Stimulated activated CD8-positive, alpha-beta memory T cell treated with anti-CD3 and anti-CD28 coated beads, Interleukin-4, amount 100 ng/mL, for 4 hours (primary cell): ENCODE results near the gene SLC25A23.
"Not testable (repeated sequence)": the region's sequence is repeated elsewhere in the genome, so short reads cannot be mapped to it uniquely, and the experiment has no call there.

Experiments
- DNase-seq, 2 donors: peaks; one replicate each; pipeline ENCODE4 v3.0.0-alpha.2; 2020; ENCODE audit warnings: low read depth in 2 of 2, low spot score in 1 of 2

SLC25A23 gene

DNA sequence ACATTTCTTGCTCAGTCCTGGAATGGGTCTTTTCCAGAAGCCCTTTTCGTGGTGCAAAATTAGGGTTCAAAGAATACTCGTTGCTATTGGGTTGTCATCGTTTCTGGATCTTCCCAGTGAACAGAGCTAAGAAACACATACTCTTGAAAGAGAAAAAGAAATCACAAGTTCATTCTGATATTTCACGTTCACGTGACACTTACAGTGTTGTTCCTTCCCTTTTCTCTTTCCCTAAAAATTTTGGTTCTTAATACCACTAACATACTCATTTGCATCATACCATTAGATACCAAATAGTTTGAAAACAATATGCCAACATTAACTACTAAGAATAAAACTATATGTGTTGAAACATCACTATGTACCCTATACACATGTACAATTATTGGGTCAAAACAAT, 53.2 kb downstream of the SLC25A23 start:
- DNase-seq = no peak

DNA sequence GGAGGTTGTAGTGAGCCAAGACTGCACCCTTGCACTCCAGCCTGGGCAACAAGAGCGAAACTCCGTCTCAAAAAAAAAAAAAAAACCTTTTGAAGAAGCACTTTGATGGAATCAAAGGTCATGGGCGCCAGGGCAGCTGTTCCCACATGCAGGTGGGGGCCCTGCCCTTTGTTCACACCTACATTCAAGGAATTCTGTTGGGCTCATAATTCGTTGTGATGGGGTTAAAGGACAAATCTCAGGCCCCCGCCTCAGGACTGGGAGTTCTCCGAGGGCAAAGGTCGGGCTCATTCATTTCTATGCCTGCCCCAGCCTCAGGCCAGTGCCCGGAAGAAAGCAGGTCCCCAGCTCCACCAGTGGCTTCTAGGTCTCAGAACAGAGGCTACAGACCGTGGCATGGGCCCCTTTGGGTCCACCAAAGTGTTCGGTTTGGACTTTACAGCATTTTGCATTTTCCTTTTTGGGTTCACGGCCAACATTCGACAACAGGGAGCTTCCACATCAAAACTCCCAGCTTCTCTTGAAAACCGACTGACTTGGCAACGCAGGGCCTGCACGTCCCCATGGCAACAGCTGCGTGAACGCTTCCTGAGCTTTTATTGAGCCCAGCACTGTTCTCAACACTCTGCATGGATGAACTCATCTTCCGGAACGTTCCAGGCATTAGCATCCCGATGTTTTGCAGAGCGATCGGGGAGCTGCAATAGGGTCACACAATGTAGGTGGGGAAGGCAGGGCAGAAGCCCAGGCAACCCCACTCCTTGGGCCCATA, 56.6 kb downstream of the SLC25A23 start:
- DNase-seq = no peak

DNA sequence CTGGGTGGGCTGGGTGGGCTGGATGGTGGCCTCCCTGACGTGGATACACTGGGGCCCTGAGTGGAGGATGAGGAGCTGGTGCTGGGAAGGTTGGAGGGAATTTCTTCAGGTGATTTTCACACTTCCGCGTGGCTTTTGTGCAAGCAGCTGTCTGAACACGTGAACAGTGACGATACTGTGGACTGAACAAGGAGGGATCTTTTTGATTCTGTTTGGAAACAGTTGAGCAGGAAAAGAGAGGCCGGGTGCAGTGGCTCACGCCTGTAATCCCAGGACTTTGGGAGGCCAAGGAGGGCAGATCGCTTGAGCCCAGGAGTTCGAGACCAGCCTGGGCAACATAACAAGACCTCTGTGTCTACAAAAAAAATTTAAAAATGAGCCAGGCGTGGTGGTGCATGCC, 57.5 kb downstream of the SLC25A23 start:
- DNase-seq = no peak

DNA sequence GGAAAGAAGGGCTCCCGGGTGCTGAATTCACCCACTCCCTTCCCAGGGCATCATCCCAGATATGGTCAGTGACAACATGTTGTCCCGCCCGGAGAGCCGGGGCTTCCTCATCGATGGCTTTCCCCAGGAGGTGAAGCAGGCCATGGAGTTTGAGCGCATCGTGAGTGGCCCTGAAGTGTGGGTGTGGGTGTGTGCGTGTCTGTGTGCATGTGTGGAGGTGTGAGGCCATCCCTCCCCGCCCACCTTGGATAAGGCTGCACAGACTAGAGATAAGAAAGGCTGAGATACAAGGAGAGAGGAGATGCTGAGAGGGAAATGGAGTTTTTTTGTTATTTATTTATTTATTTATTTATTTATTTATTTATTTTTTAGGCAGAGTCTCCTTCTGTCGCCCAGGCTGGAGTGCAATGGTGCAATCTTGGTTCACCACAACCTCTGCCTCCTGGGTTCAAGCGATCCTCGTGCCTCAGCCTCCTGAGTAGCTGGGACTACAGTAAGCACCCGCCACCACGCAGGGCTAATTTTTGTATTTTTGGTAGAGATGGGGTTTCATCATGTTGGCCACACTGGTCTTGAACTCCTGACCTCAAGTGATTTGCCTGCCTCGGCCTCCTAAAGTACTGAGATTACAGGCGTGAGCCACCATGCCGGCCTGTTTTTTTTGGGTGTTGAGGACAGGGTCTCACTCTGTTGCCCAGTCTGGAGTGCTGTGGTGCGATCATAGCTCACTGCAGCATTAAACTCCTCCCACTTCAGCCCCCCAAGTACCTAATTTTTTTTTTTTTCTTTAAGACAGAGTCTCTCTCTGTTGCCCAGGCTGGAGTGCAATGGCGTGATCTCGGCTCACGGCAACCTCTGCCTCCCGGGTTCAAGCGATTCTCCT, 59.3 kb downstream of the SLC25A23 start:
- DNase-seq = not testable (repeated sequence)

DNA sequence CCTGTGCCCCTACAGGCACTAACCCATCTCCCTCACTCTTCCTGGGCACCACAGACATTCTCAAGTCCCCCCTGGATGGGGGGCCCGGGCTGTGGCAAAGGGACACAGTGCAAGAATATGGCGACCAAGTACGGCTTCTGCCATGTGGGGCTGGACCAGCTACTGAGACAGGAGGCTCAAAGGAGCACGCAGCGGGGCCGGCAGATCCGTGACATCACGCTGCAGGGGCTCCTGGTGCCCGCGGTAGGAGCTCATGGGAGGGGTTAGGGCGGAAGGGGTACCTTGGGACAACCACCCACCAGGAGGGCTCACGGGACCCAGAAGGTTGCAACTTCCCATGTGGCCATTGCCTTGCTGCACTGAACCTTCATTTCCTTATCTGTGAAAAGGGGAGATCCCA, 63.3 kb downstream of the SLC25A23 start:
- DNase-seq = no peak

DNA sequence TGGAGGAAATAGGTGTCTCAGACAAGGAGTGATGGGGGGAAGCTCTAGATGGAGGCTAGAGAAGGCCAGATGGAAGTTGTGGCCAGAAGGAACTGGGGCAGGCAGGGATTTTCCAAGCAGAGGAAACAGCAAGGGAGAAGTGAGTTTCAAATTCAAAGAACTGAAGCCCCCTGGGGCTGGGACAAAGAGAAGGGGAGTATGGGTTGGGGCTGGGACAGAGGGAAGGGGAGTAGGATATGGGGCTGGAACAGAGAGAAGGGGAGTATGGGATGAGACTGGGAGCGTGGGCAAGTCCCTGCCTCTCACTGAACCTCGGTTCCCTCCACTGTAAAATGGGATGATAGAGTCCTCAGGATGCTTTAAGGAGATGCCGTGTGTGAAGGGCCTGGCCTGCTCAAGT, 64.8 kb downstream of the SLC25A23 start:
- no peak for DNase-seq

DNA sequence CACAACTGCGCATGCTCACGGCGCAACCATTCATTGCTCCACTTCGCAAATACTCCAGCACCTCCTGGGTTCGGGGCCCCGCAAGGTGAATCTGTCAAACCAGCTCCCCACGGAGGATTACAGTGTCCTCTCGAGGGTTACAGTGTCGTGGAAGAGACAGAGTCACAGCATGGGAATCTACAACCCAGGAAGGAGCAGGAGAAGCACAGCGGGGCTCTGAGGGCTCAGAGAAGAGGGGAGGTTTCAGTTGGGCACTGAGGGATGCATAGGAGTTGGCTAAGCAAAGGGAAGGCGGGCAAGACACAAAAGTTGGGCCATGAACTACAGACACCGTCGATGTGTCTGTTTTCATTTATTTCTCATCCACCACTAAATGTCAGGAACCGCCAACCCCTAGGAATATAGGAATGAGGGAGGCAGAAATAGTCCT, 65.6 kb downstream of the SLC25A23 start:
- DNase-seq = peak in 1 of 2 donors; percentile 47

DNA sequence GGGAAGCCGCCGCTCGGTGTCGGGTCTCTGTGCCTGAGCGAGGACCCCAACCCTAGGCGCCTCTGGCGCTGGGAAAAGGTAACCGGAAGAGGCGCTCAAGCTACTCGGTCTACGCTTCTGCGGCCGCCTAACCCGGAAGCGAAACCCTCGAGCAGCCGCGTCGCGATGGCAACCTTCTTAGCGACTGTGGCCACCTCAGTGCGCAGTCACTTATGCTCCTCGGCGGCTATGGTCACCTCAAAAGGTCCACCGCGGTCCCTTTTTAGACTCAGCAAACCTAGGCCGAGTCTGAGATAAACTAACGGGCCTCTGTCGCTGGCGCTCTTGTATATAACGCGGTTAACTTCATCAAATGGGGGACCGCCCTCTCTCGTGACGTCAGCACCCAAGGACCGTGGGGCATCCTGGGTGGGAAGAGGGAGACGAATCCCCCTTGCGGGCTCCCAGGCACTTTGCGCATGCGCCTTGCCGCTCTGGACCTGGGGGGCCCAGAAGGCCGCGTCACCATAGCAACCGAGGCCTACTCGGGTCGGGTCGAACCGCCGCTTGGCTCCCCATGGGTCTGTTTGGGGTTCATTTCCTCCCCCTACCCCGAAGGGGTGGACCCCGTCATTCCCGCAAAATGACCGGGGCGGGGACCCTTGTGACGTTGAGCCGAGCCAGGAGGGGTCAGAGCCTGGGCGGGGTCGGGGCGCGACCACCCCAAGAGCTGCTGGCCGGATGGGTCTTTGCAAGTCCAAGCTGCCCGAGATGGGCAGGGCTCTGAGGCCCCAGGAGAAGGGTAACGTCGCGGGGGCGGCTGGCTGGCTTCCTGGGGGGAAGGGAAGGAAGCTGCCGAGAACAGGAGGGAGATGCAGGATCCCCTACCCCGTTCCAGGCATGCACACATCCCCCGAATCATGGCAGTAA, 66.3 kb downstream of the SLC25A23 start, which contains the start of gene GTF2F1:
Gene GTF2F1, minus strand, starts transcription at position 91 of the 909 bp plus-strand sequence. CDS start 169 bp downstream, outside the sequence.
- DNase-seq = peak; percentile 87 to 89

DNA sequence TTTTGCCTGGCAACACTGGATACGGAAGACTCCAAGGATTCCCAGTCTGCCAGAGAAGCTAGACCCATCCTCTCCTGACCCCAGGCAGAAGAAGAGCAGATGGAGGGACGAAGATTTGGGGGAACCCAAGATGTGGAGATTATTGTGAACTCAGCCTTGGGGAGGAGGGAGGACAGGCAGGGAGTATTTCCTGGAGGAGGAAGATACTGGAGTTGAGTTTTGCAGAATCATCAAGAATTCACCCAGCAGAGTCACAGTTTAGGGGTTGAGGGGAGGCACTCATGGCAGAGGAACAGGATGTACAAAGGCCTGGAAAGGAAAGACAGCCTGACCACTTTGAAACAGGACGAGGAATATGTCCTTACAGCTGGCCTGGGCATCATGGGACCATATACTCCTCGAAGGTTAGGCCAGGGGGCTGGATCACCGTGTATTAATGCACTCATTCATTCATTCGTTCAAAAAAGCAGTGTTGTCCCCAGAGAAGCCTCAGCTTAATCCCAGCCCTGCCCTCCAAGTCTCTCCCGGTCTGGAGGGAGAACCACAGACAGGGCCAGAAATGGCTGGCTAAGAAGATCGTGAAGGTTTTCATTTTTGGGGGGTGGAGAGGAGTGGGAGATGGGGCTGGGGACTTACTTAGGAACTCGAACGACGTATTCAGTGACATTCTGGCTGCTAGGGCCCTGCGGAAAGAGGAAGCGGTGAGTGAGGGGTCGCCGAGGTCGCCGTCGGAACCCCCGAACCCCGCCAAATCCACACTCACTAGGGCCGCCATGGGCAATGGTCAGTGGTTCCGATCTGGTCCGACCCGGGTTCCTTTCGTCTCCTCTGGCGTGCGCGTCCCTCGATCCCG, 67.1 kb downstream of the SLC25A23 start:
- no peak for DNase-seq
